Progenitor cell of endocrine pancreas (in vitro differentiated cells): Measurements from ENCODE around the gene USP15. TPM values are rescaled to one million over a fixed set of nuclear protein-coding genes. Genes with fewer than 3 reads are reported as not detected.

Source experiments
- DNase-seq: peaks from one replicate; pipeline ENCODE4 v3.0.0; 2021; ENCODE audit warnings: low spot score; ENCODE audit not compliant: unreplicated experiment
- H3K27ac Mint-ChIP-seq: 2 replicates; pipeline ENCODE4 v1.8.0; 2021; ENCODE audit warnings: mild to moderate bottlenecking, moderate library complexity, mixed read lengths
- H3K27me3 Mint-ChIP-seq: 2 replicates; pipeline ENCODE4 v1.8.0; 2021; ENCODE audit warnings: mixed read lengths
- H3K36me3 Mint-ChIP-seq: 2 replicates; pipeline ENCODE4 v1.8.0; 2022; ENCODE audit warnings: mixed read lengths; ENCODE audit not compliant: insufficient read depth
- H3K4me1 Mint-ChIP-seq: 2 replicates; pipeline ENCODE4 v1.8.0; 2021; ENCODE audit warnings: low read depth, mixed read lengths
- H3K4me3 Mint-ChIP-seq: 2 replicates; pipeline ENCODE4 v1.8.0; 2021; ENCODE audit warnings: low read depth, mild to moderate bottlenecking, moderate library complexity, mixed read lengths
- H3K9me3 Mint-ChIP-seq: 2 replicates; pipeline ENCODE4 v1.8.0; 2021; ENCODE audit warnings: low read depth, mixed read lengths
- total RNA-seq: library from RNA; stranded (reverse); gene quantifications from 2 replicates; pipeline ENCODE4 v1.2.1, GENCODE V29; 2021
- TF ChIP-seq, protein P1 (sequence below): fragments of 200-600 bp; sonication (generic); IDR thresholded peaks from one replicate; pipeline ENCODE4 v1.5.0; 2021; ENCODE audit warnings: antibody characterized with exemption, mild to moderate bottlenecking; ENCODE audit not compliant: unreplicated experiment

Gene USP15
- total RNA-seq, 1 donor from 2014 or later = 43.3 TPM

DNA sequence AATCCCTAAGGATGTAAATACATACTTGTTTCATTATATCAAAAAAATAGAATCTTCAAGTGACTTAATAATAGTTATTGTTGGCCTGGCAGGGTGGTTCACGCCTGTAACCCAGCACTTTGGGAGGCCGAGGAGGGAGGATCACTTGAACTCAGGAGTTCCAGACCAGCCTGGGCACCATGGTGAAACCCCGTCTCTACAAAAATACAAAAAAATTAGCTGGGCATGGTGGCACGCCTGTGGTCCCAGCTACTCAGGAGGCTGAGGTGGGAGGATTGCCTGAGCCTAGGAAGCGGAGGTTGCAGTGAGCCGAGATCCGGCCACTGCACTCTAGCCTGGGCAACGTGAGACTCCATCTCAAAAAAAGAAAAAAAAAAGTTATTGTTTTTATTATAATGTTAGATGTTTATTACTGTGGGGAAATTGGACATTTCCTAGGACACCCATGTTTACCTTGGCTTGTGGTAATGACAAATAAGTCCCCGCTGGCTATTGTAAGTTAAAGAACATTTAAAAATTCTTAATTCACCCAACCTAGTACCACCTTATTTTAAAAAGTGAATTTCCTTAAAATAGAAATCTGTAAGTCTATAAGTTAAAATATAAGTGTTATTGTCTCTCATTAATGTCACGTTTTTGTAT, 1.8 kb downstream of the USP15 start:
- Mint-ChIP-seq H3K4me1 (peaks cover 3% of the 10 kb centered on the region), H3K36me3 (no peaks in the 10 kb centered on the region), H3K27me3 (no peaks in the 10 kb centered on the region), H3K27ac (no peak overlapping the region), H3K4me3 (peak overlapping the region; percentile 99), H3K9me3 (no peaks in the 10 kb centered on the region)
- TF ChIP-seq, protein P1, sequence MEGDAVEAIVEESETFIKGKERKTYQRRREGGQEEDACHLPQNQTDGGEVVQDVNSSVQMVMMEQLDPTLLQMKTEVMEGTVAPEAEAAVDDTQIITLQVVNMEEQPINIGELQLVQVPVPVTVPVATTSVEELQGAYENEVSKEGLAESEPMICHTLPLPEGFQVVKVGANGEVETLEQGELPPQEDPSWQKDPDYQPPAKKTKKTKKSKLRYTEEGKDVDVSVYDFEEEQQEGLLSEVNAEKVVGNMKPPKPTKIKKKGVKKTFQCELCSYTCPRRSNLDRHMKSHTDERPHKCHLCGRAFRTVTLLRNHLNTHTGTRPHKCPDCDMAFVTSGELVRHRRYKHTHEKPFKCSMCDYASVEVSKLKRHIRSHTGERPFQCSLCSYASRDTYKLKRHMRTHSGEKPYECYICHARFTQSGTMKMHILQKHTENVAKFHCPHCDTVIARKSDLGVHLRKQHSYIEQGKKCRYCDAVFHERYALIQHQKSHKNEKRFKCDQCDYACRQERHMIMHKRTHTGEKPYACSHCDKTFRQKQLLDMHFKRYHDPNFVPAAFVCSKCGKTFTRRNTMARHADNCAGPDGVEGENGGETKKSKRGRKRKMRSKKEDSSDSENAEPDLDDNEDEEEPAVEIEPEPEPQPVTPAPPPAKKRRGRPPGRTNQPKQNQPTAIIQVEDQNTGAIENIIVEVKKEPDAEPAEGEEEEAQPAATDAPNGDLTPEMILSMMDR = no peak
- no peak for DNase-seq

DNA sequence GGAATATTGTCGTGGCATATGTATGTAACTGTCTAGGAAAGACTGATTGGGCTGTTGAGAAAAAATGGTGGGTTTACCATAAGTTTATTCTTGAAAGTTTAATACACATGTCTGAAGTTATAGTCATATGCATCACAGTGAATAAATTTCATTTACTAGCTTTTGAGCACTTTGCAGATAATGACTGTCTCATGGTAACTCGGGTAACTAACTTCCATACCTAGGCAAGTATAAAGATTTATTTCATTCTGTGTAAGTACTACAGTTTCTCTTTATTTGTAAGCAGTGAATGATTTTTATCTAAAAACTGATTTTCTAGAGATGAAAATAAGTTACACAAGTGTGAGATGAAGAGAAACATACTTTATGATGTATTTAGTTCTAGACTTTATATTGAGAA, 3.0 kb downstream of the USP15 start:
- no peak for DNase-seq
- TF ChIP-seq, protein P1 = no peak
- no peaks in the 10 kb centered on the region for H3K9me3 Mint-ChIP-seq
- H3K4me3 Mint-ChIP-seq = no peak overlapping the region
- H3K4me1 Mint-ChIP-seq = peaks cover 9% of the 10 kb centered on the region
- H3K36me3 Mint-ChIP-seq = no peaks in the 10 kb centered on the region
- H3K27ac Mint-ChIP-seq = no peak overlapping the region
- no peaks in the 10 kb centered on the region for H3K27me3 Mint-ChIP-seq

DNA sequence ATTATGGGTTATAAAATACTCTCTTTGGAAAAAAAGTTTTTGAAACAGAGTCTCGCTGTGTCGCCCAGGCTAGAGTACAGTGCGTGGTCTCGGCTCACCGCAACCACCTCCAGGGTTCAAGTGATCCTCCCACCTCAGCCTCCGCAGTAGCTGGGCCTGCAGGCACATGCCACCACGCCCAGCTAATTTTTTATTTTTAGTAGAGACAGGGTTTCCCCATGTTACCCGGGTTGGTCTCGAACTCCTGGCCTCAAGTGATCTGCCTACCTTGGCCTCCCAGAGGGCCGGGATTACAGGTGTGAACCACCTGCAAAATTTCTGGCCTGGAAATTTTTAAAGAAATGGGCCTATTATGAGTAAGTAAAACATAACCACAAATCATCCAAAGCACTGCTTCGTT, 3.8 kb downstream of the USP15 start:
- no peak for DNase-seq
- TF ChIP-seq, protein P1 = no peak
- Mint-ChIP-seq H3K27ac (no peak overlapping the region), H3K27me3 (no peaks in the 10 kb centered on the region), H3K9me3 (no peaks in the 10 kb centered on the region), H3K4me3 (no peak overlapping the region), H3K36me3 (no peaks in the 10 kb centered on the region), H3K4me1 (peaks cover 9% of the 10 kb centered on the region)

DNA sequence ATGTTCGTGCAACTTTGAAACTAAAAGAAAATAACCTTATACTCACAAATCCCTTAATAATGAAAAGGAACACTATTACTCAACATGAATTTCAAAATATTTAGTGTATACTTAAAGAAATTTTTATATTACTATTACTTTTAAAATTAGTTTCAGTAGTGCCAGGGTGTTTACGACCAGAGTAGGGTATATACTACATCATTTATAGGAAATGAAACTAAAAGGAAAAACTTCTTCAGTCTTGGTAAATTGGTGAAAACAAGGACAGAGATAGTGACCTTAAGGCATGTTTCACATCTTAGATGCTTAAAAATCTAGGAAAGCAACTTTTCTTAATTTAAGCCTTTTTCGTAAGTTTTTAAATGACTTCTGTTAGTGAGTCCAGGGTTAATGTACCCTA, 4.5 kb downstream of the USP15 start:
- H3K27ac Mint-ChIP-seq = no peak overlapping the region
- TF ChIP-seq, protein P1 = no peak
- no peaks in the 10 kb centered on the region for H3K27me3 Mint-ChIP-seq
- H3K4me1 Mint-ChIP-seq = peaks cover 9% of the 10 kb centered on the region
- H3K36me3 Mint-ChIP-seq = no peaks in the 10 kb centered on the region
- no peak for DNase-seq
- no peak overlapping the region for H3K4me3 Mint-ChIP-seq
- no peaks in the 10 kb centered on the region for H3K9me3 Mint-ChIP-seq

DNA sequence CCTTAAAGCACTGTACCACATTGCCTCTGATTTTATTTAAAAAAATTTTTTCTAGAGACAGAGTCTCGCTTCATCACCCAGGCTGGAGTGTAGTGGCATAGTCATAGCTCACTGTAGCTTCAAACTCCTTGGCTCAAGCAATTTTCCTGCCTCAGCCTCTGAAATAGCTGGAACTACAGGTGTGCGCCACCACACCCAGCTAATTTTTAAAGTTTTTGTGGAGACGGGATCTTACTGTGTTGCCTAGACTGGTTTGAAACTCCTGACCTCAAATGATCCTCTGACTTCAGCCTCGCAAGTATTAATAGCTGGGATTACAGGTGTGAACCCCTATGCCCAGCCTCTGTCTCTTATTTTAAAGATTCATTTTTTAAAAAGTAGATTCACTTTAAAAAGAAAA, 5.3 kb downstream of the USP15 start:
- no peak overlapping the region for H3K27ac Mint-ChIP-seq
- peaks cover 11% of the 10 kb centered on the region for H3K4me1 Mint-ChIP-seq
- DNase-seq = no peak
- no peaks in the 10 kb centered on the region for H3K27me3 Mint-ChIP-seq
- no peaks in the 10 kb centered on the region for H3K36me3 Mint-ChIP-seq
- TF ChIP-seq, protein P1 = no peak
- H3K9me3 Mint-ChIP-seq = no peaks in the 10 kb centered on the region
- no peak overlapping the region for H3K4me3 Mint-ChIP-seq
